Measurements from ENCODE around the gene CADPS2. TPM values are rescaled to one million over a fixed set of nuclear protein-coding genes. Genes with fewer than 3 reads are reported as not detected.

The CADPS2 gene
- total RNA-seq, 2 experiments from 2014 or later = not detected

- Mint-ChIP-seq H3K4me3 (no peak overlapping the region), H3K27ac (no peak overlapping the region), H3K36me3 (ENCODE audit: low read depth) (no peaks in the 10 kb centered on the region), H3K4me1 (ENCODE audit: low read depth) (peaks cover 7% of the 10 kb centered on the region), H3K9me3 (no peaks in the 10 kb centered on the region), H3K27me3 (peaks cover 43% of the 10 kb centered on the region)
- ATAC-seq = no peak
- no peak for TF ChIP-seq CTCF (IDR thresholded peaks at IDR 0.05)
- POLR2A ChIA-PET = no interaction called here
- intact Hi-C loops (cut with micrococcal nuclease) = no loop called here
- CTCF ChIA-PET = no interaction called here
- no peak for DNase-seq
Measured at GRCh38 chr7:122887848-122888247, 1.6 kb upstream of the CADPS2 start.

GRCh38 chr7:122887198-122887597 lies 938 bp upstream of the CADPS2 start:
- peak overlapping the region; percentile 14 for H3K4me3 Mint-ChIP-seq
- peaks cover 7% of the 10 kb centered on the region for H3K4me1 Mint-ChIP-seq (ENCODE audit: low read depth)
- ChIA-PET POLR2A (no interaction called here), CTCF (no interaction called here)
- H3K36me3 Mint-ChIP-seq (ENCODE audit: low read depth) = no peaks in the 10 kb centered on the region
- peaks cover 43% of the 10 kb centered on the region for H3K27me3 Mint-ChIP-seq
- H3K27ac Mint-ChIP-seq = no peak overlapping the region
- TF ChIP-seq CTCF (IDR thresholded peaks at IDR 0.05) = no peak
- DNase-seq (peak; percentile 5), ATAC-seq (no peak)
- no peaks in the 10 kb centered on the region for H3K9me3 Mint-ChIP-seq
- intact Hi-C loops (cut with micrococcal nuclease) = no loop called here

- CTCF ChIA-PET = no interaction called here
- no peak for DNase-seq
Measured at GRCh38 chr7:122885583-122886356, 490 bp downstream of the CADPS2 start.

GRCh38 chr7:122884186-122884585 lies 2.1 kb downstream of the CADPS2 start:
- DNase-seq (no peak), ATAC-seq (no peak)
- Mint-ChIP-seq H3K27me3 (peaks cover 38% of the 10 kb centered on the region), H3K4me3 (no peak overlapping the region), H3K27ac (no peak overlapping the region), H3K9me3 (no peaks in the 10 kb centered on the region), H3K4me1 (ENCODE audit: low read depth) (peaks cover 7% of the 10 kb centered on the region), H3K36me3 (ENCODE audit: low read depth) (no peaks in the 10 kb centered on the region)
- no peak for TF ChIP-seq CTCF (IDR thresholded peaks at IDR 0.05)
- POLR2A ChIA-PET = no interaction called here
- intact Hi-C loops (cut with micrococcal nuclease) = no loop called here
- CTCF ChIA-PET = no interaction called here

More at GRCh38 chr7:122885583-122886356, 490 bp downstream of the CADPS2 start:
- Mint-ChIP-seq H3K9me3 (no peaks in the 10 kb centered on the region), H3K4me1 (ENCODE audit: low read depth) (peaks cover 7% of the 10 kb centered on the region), H3K27ac (no peak overlapping the region), H3K4me3 (peak overlapping the region; percentile 27), H3K36me3 (ENCODE audit: low read depth) (no peaks in the 10 kb centered on the region), H3K27me3 (peaks cover 43% of the 10 kb centered on the region)
- intact Hi-C loops (cut with micrococcal nuclease) = no loop called here
- no peak for TF ChIP-seq CTCF (IDR thresholded peaks at IDR 0.05)
- POLR2A ChIA-PET = interaction anchor here (0.6 kb wide), 1 partner anchor 312 kb away, joined by 3 read pairs; no protein-coding TSS in a partner anchor
- no peak for ATAC-seq

DNA sequence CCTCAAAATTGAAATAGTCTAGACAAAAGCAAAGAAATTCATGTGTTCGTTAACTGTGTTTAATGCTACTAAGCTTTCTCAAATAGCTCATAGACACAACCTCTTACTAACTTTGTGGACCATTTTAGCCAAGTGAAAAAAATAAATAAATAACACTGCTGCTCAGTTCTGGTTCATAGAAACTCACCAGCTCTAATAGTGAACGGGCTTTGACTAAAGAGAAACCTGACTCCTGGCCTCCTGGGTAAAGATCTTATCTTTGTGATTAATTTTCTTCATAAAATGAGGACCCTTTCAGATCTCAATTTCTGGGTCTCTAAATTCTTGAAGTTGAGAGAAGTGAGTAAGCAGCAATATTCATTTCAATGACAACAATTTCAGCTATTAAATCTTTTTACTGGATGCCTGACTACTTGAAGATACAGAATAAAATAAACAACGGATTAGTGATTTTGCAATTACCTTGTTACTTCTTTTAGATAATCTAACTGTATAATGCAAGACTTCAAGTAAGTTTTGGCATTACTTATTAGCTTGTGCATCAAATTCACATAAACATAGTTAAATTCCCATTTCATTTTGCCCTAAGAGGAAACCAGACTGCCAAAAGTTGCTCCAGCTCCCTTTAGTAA lies 3.1 kb downstream of the CADPS2 start:
- Mint-ChIP-seq H3K27me3 (peaks cover 32% of the 10 kb centered on the region), H3K36me3 (ENCODE audit: low read depth) (no peaks in the 10 kb centered on the region), H3K4me3 (no peak overlapping the region), H3K4me1 (ENCODE audit: low read depth) (peaks cover 7% of the 10 kb centered on the region), H3K27ac (no peak overlapping the region), H3K9me3 (no peaks in the 10 kb centered on the region)
- no peak for ATAC-seq
- no peak for TF ChIP-seq CTCF (IDR thresholded peaks at IDR 0.05)
- ChIA-PET CTCF (no interaction called here), POLR2A (no interaction called here)
- DNase-seq = no peak
- intact Hi-C loops (cut with micrococcal nuclease) = no loop called here

Measured in activated CD8-positive, alpha-beta T cell treated with anti-CD3 and anti-CD28 coated beads for 36 hours (primary cell).